ENCODE measurements around the gene TTC27. TPM values are rescaled to one million over a fixed set of nuclear protein-coding genes. Genes with fewer than 3 reads are reported as not detected.
"Not testable (repeated sequence)": the region's sequence is repeated elsewhere in the genome, so short reads cannot be mapped to it uniquely, and the experiment has no call there.

TTC27 gene
- total RNA-seq, 1 donor from 2014 or later, result 26.5 TPM

DNA sequence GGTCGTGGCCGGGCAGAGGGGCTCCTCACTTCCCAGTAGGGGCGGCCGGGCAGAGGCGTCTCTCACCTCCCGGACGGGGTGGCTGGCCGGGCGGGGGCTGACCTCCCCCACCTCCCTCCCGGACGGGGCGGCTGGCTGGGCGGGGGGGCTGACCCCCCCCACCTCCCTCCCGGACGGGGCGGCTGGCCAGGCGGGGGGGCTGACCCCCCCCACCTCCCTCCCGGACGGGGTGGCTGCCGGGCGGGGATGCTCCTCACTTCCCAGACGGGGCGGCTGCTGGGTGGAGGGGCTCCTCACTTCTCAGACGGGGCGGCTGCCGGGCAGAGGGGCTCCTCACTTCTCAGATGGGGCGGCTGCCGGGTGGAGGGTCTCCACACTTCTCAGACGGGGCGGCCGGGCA, 126.8 kb downstream of the TTC27 start:
- not testable (repeated sequence) for DNase-seq (ENCODE audit: low read depth, low spot score)

DNA sequence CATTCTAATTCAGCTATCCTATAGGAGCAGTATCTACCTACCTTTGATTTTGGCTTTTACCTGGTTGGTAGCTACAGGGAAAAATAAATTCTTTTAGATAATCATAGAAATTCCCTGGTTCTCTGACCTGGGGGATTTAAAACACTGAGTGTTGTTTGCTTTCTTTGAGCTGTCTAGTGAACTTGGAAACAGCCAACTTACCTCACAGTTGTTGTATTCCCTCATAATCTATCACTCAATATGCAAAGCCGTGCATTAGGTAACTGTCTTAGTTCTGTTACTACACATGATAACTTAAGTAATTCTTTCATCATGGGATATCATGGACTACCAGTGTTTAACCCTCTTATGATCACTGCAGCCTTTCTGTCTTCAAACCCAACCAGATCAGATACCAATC, 127.8 kb downstream of the TTC27 start:
- no peak for DNase-seq (ENCODE audit: low read depth, low spot score)

DNA sequence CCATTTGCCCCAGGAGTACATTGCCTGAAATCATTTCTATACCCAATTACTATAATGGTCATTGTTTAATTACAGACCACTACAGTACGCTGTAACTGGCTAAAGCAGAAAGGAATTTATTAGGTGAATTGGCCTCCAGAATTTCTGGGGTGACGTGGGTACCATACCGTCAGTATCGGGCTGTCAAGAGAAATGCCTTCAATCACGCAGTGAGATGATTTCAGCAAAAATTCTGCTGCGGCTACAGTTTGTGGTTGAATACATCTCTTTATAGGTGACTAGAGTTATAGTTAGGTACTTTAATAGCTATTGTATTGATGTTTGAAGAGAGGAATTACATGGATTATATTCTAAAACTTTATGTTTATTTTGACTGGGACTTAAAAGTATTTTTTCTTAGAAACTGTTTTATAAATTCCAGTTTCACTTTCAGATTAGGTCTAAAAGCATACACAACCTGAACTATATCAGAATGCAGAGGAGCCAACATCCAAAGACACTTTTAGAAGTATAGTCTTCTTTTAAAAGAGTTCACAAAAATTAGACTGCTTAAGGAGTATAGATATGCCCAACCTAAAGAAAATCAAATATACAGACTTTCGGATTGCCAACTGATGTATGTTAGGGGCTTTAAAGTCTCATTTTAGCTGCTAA, 128.4 kb downstream of the TTC27 start:
- no peak for DNase-seq (ENCODE audit: low read depth, low spot score)

DNA sequence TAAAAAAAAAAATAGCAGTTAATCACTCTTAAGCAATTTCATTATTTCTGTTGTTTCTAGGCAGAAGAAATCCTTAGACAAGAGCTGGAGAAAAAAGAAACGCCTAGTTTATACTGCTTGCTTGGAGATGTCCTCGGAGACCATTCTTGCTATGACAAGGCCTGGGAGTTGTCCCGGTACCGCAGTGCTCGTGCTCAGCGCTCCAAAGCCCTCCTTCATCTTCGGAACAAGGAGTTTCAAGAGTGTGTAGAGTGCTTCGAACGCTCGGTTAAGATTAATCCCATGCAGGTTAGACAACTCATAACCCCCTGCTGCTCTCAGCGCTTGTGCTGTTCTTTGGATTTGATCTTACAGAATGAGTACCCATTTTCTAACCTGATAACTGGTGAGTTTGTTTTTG, 130.4 kb downstream of the TTC27 start:
- DNase-seq (ENCODE audit: low read depth, low spot score), result no peak

DNA sequence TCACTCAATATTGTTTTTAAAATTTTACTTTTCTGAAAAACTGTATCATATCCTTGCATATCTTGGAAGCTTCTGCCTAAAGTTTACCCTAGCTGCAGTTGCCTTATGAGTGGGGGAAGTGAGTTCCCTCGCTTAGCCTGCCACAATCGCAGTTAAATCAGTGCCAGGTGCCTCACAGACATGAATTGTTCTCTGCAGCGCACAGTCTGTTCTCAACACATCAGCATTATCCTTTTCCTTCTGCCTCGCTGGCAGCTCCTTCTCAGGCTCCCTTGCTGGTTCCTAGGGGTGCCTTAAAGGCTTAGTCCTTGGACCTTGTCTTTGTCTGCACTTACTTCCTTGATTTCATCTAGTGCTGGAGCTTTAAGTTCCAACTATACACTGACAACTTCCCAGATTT, 132.8 kb downstream of the TTC27 start:
- DNase-seq (ENCODE audit: low read depth, low spot score), result no peak

DNA sequence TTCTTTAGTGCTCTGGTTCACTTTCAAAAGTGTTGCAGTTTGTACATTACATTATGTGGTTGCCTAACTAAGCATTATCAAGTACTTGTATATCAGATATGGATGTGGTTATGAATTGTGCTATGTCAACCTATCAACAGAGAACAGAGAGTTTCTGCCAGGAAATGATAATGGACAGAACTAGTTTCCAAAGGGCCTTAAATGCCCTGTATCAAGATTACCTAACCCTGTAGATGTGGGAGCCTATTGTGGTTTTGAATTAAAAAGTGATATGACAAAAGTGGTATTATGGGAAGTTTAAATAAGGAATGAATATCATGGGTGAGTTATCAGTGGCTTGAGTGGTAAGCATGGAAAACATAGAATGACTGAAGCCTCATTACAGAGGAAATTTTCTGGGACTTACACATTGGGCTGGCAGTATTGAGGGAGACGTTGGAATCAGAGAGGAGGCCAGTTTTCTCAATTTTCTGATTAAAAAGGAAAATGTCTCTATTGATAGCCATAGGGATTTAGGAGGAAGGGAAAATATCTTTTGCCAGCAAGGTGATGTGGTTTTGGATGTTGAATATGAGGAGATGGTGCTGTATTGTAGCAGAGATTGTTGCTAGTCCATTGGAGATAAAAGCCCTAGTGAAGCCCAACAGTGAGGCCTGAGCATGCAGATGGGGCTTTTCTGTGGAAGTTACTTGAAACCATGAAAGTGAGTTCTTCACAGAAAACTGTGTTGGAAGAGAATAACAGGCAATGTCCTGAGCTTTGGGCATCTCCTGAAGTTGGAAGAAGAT, 140.7 kb downstream of the TTC27 start:
- DNase-seq (ENCODE audit: low read depth, low spot score), result no peak

DNA sequence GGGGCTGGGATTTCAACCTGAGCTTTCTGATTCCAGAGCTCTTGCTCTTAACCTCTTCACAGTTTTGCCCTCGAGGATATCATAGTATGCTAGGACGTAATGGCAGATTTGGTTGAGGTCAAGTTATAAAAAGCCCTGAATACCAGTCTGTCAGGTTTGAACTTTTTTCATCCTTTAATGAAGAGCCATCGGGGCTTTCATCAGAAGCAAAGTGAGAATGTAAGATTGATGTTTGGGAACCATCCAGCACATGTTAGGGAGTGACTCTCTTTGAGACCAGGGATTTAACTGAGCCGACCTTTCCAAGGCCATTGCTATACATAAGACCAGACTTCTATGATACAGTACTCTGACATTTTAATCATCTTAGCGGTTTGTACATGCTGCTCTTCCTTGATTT, 142.5 kb downstream of the TTC27 start:
- no peak for DNase-seq (ENCODE audit: low read depth, low spot score)

DNA sequence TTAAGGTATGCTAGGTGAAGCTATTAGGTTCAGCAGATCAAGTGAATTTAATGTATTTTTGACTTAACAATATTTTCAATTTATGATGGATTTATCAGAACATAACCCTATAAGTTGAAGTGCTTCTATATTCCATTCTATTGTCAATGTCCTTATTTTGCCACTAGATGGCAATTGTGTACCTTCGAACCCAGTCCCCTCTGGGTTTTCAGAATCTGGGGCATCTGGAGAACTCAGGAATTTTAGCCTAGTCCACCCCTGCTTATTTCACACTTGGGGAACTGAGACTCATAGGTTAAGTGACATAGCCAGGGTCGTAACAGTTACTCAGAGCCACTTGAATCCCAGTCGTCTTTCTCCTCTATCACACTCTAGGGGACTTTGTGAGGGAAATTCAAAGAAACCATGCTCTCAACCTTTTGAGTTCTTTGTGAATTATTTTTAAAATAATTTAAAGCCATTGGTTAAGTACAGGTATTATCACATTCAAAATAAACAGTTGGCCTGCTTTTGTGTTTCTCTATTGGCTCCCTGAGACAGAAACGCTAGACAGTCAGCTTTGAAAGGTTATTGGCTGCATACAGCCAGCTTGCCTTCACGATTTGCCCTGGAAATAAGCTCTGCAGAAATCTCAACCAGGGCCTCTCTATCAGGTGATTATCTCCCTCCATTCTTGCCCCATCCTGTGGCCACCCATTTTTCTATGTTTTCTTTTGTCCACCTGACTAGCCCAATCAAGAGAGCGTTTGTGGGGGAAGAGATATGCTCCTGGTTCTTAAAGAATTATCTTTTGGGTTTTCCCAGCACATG, 145.0 kb downstream of the TTC27 start:
- DNase-seq (ENCODE audit: low read depth, low spot score), result peak; percentile 26

DNA sequence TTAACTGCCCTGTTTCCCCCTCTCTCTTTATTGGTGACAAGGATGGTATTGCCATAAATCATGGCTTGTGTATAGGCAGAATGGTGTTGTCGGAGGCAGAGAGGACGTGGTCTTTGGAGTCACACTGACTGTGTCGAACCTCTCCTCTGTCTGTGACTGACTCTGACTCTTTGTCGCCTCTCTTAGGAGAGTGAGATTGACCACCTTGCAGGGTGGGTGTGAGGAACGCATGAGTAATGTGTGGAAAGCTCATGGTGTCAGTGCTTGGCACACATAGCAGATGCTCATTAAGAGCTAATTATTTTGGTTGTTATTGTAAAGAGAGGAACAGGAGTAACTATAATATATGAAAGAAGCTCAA, 145.6 kb downstream of the TTC27 start:
- DNase-seq (ENCODE audit: low read depth, low spot score), result no peak

DNA sequence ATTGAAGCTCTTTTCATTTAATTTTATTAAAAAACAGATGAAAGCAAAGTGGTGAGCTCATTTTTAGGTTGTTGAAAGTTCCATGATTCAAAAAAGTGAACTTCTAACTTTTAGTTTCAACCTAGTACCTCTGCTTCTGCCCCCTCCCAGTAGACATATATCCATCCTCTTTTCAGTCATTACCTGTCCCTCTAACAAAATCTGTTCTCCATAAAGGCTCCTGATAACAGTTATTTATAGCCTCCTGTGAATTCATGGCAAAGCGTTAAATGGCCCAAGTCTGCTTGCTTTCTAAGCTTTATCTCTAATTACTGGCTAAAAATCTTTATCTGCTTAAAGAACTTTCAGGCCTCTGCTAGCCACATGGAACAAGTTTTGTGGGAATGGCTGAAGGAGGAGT, 148.1 kb downstream of the TTC27 start:
- no peak for DNase-seq (ENCODE audit: low read depth, low spot score)

DNA sequence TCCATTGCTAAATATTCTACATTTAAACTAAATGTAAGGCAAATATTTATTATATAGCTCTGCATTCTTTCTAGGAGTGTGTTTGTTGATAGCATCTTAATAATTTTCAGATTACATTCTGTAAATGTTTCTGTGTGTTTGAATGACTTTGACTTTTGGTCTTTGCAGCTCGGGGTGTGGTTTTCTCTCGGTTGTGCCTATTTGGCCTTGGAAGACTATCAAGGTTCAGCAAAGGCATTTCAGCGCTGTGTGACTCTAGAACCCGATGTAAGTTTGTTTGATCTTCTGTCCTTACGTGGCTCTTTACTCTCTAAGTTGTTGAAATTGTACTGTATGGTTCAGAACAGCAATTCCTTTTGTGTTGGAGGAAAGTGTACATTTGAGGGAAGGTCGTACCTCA, 149.9 kb downstream of the TTC27 start:
- no peak for DNase-seq (ENCODE audit: low read depth, low spot score)

DNA sequence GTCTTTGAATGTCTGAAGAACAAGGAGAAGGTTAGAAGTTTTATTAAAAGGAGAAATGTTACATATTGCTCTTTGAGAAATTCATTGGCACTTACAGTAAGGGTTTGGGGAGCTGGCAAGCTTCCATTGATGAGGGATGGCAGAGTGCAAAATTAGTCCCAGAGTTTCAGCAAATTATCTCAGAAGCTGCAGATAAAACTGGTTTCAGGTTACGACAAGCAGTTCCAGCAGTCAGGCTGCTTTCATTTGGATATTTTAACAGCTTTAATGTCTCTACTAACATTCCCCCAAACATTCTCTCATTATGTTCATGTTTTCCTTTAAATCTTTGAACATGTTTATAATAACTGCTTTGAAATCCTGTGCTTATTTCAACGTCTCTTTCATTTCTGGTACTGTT, 153.1 kb downstream of the TTC27 start:
- no peak for DNase-seq (ENCODE audit: low read depth, low spot score)

DNA sequence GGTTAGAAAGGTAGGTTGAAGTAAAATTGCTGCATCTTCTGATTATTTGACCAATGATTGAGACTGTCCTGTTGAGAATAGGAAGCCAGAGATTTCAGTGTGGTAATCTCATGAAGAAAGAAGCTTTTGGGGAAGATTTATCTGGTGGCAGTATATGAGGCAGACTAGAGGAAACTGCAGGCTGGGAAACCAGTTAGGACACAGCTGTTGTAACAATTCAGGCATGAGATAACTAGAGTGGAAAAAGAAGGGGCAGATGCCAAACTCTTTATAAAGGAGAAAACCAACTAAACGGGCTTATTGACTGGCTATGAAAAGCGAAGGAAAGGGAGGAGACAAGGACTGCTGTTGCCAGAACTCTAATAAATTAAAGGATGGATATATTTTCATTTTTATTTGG, 155.6 kb downstream of the TTC27 start:
- DNase-seq (ENCODE audit: low read depth, low spot score), result no peak

DNA sequence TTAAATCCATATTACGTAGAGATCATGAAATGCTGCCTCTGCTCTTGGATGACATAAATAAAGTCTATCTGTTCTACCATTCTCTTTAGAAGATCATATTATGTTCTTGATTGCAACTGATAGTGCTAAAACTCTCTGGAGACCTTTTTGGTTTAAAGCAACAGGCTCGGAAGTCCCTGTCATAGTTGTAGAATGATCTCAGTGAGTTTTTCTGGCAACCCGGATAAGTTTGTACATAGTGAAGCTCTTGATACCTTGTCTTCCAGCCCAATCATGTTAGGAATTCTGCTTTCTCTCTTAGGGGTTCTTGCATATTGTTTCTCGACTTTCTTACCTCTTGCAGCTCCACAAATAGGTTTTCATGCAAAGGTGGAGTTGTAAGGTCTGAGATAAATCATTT, 156.1 kb downstream of the TTC27 start:
- DNase-seq (ENCODE audit: low read depth, low spot score), result no peak

DNA sequence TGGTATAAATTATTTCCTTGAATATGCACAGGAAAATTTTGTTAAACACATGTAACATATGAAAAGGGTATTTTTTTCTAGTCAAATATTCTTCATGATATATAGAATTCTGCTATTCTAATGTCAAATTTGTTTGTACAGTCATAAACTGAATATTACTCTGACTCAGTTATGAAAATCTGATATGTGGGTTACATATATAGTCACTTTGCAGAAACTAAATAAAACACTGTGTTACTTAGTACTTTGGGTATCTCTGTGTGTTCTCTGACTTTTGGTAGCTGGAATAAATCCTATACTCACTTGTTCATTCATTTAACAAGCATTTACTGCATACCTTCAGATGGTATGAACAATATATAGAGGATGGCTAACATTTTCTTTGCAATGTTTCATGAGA, 159.4 kb downstream of the TTC27 start:
- no peak for DNase-seq (ENCODE audit: low read depth, low spot score)

DNA sequence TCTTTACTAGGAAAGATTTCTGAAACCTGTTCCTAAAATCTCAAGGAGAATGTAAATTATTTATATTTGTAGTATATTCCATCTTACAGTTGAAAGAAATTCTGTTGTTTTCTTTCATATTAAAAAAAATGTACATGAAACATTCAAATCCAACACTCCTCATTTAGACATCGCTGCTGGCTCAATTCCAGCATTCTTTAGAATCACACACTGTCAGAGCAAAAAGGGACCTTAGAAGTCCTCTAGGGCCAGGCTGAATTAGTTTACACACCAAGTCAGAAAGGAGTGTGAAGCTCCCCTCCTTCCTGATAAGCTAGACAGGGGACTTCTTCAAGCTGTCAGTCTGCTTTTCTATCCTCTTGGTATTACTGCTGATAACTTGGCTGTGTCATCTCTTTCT, 160.3 kb downstream of the TTC27 start:
- DNase-seq (ENCODE audit: low read depth, low spot score), result no peak

DNA sequence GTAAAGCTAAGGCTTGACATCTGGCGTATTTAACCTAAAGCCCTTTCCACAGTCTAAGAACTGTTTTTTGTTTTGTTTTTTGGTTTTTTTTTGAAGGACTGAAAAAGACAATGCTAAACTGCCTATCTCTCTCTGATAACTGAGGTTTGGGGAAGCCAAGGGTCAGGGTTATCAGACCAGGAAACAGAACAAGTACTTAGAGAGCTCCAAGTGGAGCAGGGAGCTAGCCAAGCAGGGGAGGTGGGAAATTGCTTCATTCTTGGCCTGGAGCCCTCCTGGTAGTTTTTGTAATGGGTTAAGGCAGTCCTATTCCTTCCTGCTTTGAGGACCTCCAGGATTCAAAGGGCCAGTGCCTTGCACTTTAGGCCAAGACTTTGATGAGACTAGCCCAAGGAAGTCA, 164.6 kb downstream of the TTC27 start:
- peak; percentile 90 for DNase-seq (ENCODE audit: low read depth, low spot score)

DNA sequence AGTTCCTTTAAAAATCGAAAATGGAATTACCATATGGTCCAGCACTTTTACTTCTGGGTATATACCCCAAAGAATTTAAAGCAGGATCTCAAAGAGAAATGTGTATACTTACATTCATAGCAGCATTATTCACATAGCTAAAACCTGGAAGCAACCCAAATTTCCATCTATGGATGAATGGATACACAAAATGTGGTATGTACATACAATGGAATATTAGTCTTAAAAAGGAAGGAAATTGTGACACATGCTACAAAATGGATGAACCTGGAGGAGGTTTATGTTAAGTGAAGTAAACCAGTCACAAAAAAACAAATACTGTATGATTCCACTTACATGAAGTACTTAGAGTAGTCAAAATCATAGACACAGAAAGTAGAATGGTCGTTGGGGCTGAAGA, 171.0 kb downstream of the TTC27 start:
- peak; percentile 62 for DNase-seq (ENCODE audit: low read depth, low spot score)

DNA sequence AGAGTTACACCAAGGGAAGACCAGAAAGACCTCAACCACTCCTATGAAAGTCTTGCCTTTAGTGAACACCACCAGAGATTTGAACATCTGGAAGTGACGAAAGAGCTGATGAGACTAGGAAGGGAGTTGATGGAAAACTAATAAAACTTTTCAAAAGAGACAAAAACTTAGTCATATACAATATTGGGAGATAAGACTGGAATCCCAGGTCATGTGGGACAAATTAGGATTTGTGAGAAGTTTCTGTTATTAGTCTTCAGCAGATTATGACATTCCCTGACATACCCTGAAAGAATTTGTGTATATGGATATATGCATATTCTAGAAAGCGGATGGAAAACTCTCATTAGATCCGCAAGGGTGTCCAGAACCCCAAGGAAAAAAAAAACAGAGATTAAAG, 173.9 kb downstream of the TTC27 start:
- DNase-seq (ENCODE audit: low read depth, low spot score), result no peak

DNA sequence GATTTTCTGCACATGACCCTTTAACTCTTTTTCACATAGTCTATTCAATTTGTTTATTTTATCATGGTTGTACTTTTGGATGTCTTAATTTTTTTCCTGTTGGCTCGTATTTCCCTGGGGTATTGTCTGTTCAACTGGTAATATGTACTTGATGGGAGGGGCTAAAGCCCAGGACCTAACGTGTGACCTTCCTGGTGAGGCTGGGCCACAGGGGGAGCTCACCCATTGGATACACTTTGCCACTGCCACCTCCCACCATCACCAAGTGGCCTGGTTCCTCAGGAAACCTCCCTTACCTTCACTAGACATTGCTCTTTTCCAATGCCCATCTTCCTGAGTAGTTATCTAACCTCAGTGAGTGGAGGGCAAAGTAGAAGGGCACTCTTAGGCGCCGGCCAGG, 175.0 kb downstream of the TTC27 start:
- no peak for DNase-seq (ENCODE audit: low read depth, low spot score)

DNA sequence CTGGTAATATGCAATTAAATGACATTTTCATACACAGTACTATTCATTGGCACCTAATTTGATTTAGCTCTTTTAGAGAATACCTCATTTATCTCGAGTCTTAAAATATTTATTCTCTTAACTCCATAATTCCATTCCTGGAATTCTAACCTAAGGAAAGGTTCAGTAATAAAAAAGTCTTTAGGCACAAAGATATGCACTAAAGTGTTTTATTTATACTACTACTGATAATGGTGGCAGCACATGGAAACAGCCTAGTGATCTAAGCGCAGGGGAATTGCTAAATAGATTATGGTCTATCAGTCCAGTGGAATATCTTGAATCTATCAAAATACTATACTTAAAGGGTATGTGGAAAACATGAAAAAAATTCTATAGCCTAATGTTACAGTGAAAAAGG, 176.4 kb downstream of the TTC27 start:
- DNase-seq (ENCODE audit: low read depth, low spot score), result no peak
